Pancreas (tissue), 10 donors: Measurements from ENCODE around the gene TFF2. TPM values are rescaled to one million over a fixed set of nuclear protein-coding genes. Genes with fewer than 3 reads are reported as not detected.

ENCODE experiments used
- ATAC-seq, 4 donors: fragments of 200-7000 bp; cut with Tn5 transposase; one replicate each; pipeline versions ENCODE4 v1.8.0 to v1.9.1; 2020; ENCODE audit warnings: mild to moderate bottlenecking in 4 of 4, moderate library complexity in 4 of 4
- DNase-seq, 6 donors: peaks; one replicate each; pipeline ENCODE4 v3.0.0-alpha.2; 2020
- FAIRE-seq: peaks from 2 replicates; lab custom pipeline; 2012; peaks lifted over from hg19 to GRCh38; lab: Jason Lieb, UNC
- H3K27ac ChIP-seq, 4 donors: fragments of 200-600 bp; sonication (generic); 1 replicate in 3 of 4; 2 replicates in 1 of 4; pipeline versions ENCODE4 v1.5.0 to v1.8.0; 2020
- H3K27me3 ChIP-seq, 4 donors: fragments of 200-600 bp; one replicate each; pipeline ENCODE4 v1.8.0; 2021
- H3K36me3 ChIP-seq, 3 donors: fragments of 200-600 bp; sonication (generic) in 1 of 3; one replicate each; pipeline versions ENCODE4 v1.5.0 to v1.8.0; 2020 to 2021
- H3K4me1 ChIP-seq, 3 donors: fragments of 200-600 bp; one replicate each; pipeline ENCODE4 v1.8.0; 2021
- H3K4me3 ChIP-seq, 4 donors: fragments of 200-600 bp; sonication (generic) in 2 of 4; one replicate each; pipeline versions ENCODE4 v1.5.0 to v1.8.0; 2020 to 2021
- H3K9me3 ChIP-seq, 4 donors: fragments of 200-600 bp; one replicate each; pipeline ENCODE4 v1.8.0; 2021
- WGBS, 2 donors: extraction: QIAGEN DNeasy Blood & Tissue Kit; methylation state at CpG; one replicate each; pipeline ENCODE4 v1.1.7; 2013; 5-methylcytosine and 5-hydroxymethylcytosine counted together
- intact Hi-C, 3 donors: fragments of 100-400 bp; cut with DNase I; formaldehyde crosslinking; loops; one replicate each; pipeline versions ENCODE4 v1.11.1 to v1.14.2; 2022
- polyA plus RNA-seq, 2 donors: library from polyadenylated mRNA; stranded (reverse); fragments of 200-250 nt; gene quantifications; one replicate each; pipeline ENCODE4 v1.2.3, GENCODE V29; 2013
- total RNA-seq, 6 donors: library from RNA; stranded (reverse); fragmentation: NEBNext Ultra II Directional in 4 of 6; extraction: Animal tissue kit (Norgen Biotek cat#: 25700) in 4 of 6; gene quantifications; one replicate each; pipeline versions ENCODE4 v1.2.1 to v1.2.4, GENCODE V29; 2021 to 2023
- TF ChIP-seq, protein P1 (sequence below), 4 donors: fragments of 200-600 bp; sonication (generic) in 3 of 4; IDR thresholded peaks; one replicate each; pipeline versions ENCODE4 v1.5.0 to v1.8.0; 2021; ENCODE audit warnings: antibody characterized with exemption in 4 of 4
- donor health status: healthy with polysubstance abuse.
- donor health status: DM: no; HTN: no; CAD: no; lungs with moderate emphysema.
- donor health status: DM: no; HTN: no; CAD: no.
- donor health status: control.
- donor health status: control.
- donor health status: Bipolar disorder and iron deficiency.
- donor health status: DM: yes; HTN: yes; CAD: no.
- donor health status: DM: no; HTN: no; CAD: no.
- donor health status: DM: no; HTN: no; CAD: no.
- donor health status: DM: yes; HTN: yes; CAD: no.

Gene TFF2
- total and polyA plus RNA-seq, 8 donors: 0.28 to 19.6 (median 1.7) TPM

DNA sequence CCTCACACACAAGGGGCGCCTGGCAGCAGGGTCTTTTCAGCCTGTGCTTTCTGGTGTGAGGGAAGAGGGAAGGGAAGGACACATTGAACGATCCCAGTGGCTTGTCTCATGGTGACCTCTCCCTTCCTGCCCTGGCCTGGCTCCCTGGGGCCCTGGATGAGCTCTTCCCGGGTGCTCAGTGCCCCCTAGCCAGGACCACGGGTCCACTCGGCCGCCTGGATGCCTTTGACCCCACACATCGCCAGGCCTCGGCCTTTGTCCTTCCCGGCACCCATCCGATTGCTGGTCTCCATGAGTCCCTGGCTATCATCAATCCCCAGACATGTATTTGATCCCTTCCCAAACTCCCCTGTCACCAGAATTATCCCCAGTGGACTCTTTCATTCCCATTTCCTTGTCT, 29.6 kb downstream of the TFF2 start:
- no peaks in the 10 kb centered on the region for H3K9me3 ChIP-seq
- FAIRE-seq (no peak), ATAC-seq (no peak), DNase-seq (no peak)
- no peaks in the 10 kb centered on the region for H3K36me3 ChIP-seq
- no peak overlapping the region for H3K27ac ChIP-seq
- WGBS, 2 donors: 87 to 98% methylated on average over 10 of the region's 10 CpGs
- TF ChIP-seq, protein P1, sequence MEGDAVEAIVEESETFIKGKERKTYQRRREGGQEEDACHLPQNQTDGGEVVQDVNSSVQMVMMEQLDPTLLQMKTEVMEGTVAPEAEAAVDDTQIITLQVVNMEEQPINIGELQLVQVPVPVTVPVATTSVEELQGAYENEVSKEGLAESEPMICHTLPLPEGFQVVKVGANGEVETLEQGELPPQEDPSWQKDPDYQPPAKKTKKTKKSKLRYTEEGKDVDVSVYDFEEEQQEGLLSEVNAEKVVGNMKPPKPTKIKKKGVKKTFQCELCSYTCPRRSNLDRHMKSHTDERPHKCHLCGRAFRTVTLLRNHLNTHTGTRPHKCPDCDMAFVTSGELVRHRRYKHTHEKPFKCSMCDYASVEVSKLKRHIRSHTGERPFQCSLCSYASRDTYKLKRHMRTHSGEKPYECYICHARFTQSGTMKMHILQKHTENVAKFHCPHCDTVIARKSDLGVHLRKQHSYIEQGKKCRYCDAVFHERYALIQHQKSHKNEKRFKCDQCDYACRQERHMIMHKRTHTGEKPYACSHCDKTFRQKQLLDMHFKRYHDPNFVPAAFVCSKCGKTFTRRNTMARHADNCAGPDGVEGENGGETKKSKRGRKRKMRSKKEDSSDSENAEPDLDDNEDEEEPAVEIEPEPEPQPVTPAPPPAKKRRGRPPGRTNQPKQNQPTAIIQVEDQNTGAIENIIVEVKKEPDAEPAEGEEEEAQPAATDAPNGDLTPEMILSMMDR (IDR thresholded peaks at IDR 0.05): no peak
- no peak overlapping the region for H3K4me3 ChIP-seq
- H3K27me3 ChIP-seq: no peaks in the 10 kb centered on the region
- H3K4me1 ChIP-seq: no peaks in the 10 kb centered on the region
- intact Hi-C loops: loop anchor here in 1 of 3 donors (10.0 kb wide), 1 partner anchor 64 kb away; no protein-coding TSS in a partner anchor

DNA sequence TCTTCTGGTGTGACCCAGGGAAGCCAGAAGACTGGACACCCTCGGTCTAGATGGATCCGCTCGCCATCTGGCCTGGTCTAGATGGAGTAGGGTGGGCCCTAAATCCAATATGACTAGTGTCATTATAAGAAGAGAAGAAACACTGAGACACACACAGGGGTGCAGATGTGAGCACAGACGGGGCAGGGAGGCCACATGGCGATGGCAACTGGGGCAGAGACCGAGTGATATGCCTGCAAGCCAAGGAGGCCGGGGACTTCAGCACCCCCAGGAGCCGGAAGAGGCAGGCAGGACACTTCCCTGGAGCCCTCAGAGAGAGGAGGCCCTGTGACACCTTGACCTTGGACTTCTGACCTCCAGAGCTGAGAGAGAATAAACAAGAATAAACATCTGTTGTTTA, 30.0 kb downstream of the TFF2 start:
- intact Hi-C loops: loop anchor here in 1 of 3 donors (10.0 kb wide), 1 partner anchor 64 kb away; no protein-coding TSS in a partner anchor
- no peak for DNase-seq
- H3K36me3 ChIP-seq: no peaks in the 10 kb centered on the region
- no peak overlapping the region for H3K4me3 ChIP-seq
- TF ChIP-seq, protein P1 (IDR thresholded peaks at IDR 0.05): no peak
- no peaks in the 10 kb centered on the region for H3K9me3 ChIP-seq
- H3K27me3 ChIP-seq: no peaks in the 10 kb centered on the region
- WGBS, 2 donors: 96 to 97% methylated on average over 8 of the region's 8 CpGs
- no peaks in the 10 kb centered on the region for H3K4me1 ChIP-seq
- no peak for FAIRE-seq
- no peak overlapping the region for H3K27ac ChIP-seq
- no peak for ATAC-seq

DNA sequence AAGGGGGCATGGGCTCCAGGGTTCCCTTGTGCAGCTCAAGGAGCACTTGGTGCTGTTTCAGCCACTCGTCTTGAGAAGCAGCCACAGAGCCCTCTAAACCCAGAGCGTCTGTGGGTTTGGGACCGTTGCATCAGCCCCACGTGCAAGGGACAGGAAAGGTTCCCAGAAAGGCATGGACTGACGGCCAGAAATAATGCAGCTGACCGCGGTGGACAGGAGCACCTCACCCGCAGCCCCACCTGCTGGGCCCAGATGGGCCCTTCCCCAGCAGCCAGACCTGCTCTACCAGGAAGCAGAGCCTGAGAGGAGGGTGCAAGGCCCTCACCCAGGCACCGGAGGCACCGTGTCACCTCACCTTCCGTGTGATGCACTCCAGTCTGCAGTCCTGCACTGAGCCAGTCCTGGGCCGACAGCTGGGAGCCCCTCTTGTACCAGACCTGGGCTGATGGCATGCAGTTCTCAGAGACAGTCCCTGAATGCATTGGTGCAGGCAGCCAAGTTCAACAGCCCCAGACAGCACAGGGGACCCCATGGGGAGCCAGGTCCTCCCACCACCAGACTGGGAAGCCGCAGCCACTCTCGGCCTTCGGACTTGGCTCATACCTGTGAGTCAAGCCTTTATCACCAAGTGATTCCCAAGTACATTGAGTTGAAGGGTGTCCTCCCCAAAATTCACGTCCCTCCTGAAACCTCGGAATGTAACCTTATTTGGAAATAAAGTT, 30.8 kb downstream of the TFF2 start:
- intact Hi-C loops: loop anchor here in 2 of 3 donors (10.0 kb wide), 2 partner anchors 65 to 125 kb away; no protein-coding TSS in a partner anchor
- H3K9me3 ChIP-seq: no peaks in the 10 kb centered on the region
- 45 to 49% methylated on average over 17 of the region's 17 CpGs for whole genome bisulfite sequencing, 2 donors
- no peak overlapping the region for H3K4me3 ChIP-seq
- FAIRE-seq (no peak), ATAC-seq (peak; percentile 61 to 87 (median 67)), DNase-seq (peak in 3 of 6 donors; percentile 42 to 56 (median 55))
- H3K36me3 ChIP-seq: no peaks in the 10 kb centered on the region
- TF ChIP-seq, protein P1 (IDR thresholded peaks at IDR 0.05): no peak
- no peak overlapping the region for H3K27ac ChIP-seq
- no peaks in the 10 kb centered on the region for H3K27me3 ChIP-seq
- no peaks in the 10 kb centered on the region for H3K4me1 ChIP-seq

DNA sequence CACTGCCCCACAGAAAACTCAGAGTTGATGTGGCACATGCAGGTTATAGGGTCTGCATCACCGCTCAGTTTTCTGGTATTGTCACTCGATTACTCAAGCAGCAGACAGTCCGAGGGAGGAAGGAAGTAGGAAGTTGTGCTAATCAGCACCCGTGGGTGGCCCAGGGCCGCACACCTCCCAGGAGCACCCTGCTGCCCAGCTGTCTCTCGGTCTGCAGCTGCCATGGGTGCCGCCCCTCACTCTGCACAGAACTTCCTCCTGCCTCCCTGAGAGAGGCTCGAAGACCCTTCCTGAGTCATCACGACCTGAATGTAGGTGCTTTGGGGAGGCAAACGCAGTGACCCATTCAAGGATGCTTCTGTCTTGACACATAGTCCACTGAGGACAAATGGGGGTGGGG, 31.4 kb downstream of the TFF2 start:
- 79 to 80% methylated on average over 10 of the region's 10 CpGs for WGBS, 2 donors
- no peaks in the 10 kb centered on the region for H3K27me3 ChIP-seq
- no peak overlapping the region for H3K27ac ChIP-seq
- no peak for FAIRE-seq
- no peaks in the 10 kb centered on the region for H3K36me3 ChIP-seq
- ATAC-seq: peak in 1 of 4 donors; percentile 20
- intact Hi-C loops: loop anchor here in 1 of 3 donors (10.0 kb wide), 1 partner anchor 125 kb away; no protein-coding TSS in a partner anchor
- TF ChIP-seq, protein P1 (IDR thresholded peaks at IDR 0.05): no peak
- H3K4me3 ChIP-seq: no peak overlapping the region
- H3K4me1 ChIP-seq: no peaks in the 10 kb centered on the region
- DNase-seq: no peak
- no peaks in the 10 kb centered on the region for H3K9me3 ChIP-seq
